Measurements from ENCODE around the gene SNTG2. TPM values are rescaled to one million over a fixed set of nuclear protein-coding genes. Genes with fewer than 3 reads are reported as not detected.

The SNTG2 gene
- total and polyA plus RNA-seq, 2 donors (not counting 3 experiments of a cell fraction or from before 2014, with no cell fraction given) = not detected

GRCh38 chr2:1071650-1072049 lies 121.0 kb downstream of the SNTG2 start:
- BruUV-seq (replicated peaks) = no TSS peak
- H3K9me3 ChIP-seq (replicated peaks; ENCODE audit: control insufficient read depth, insufficient read depth, low read length) = peaks cover 8% of the 10 kb centered on the region
- no peaks in the 10 kb centered on the region for H4K20me1 ChIP-seq (replicated peaks; ENCODE audit: control insufficient read depth, extremely low read depth, insufficient read depth, low read length)
- DNase-seq (ENCODE audit: low read depth, low spot score) (no peak), FAIRE-seq (no peak)
- POLR2A ChIA-PET = no interaction called here
- H3K9ac ChIP-seq (replicated peaks; ENCODE audit: extremely low read depth, insufficient read depth, low read length) = no peak overlapping the region
- no peak overlapping the region for H3K4me2 ChIP-seq (ENCODE audit: insufficient read depth, low read length)
- no peak overlapping the region for H2AFZ ChIP-seq (ENCODE audit: low read depth, low read length)
- dilution Hi-C loops (cut with MboI; ENCODE audit: extremely low pct_ligation_motif_present, low sequenced_read_pairs) = no loop called here
- intact Hi-C loops (cut with micrococcal nuclease) = no loop called here
- H3K27me3 ChIP-seq (ENCODE audit: control insufficient read depth in 2 of 2, insufficient read depth in 2 of 2, low read length in 2 of 2) = no peaks in the 10 kb centered on the region
- H3K4me3 ChIP-seq (replicated peaks in 1 of 3; ENCODE audit: insufficient read depth in 1 of 3, low read depth in 1 of 3, low read length in 3 of 3) = no peak overlapping the region
- H3K27ac ChIP-seq (ENCODE audit: insufficient read depth, low read depth, low read length) = no peak overlapping the region
- no peaks in the 10 kb centered on the region for H3K4me1 ChIP-seq (ENCODE audit: control insufficient read depth, extremely low read depth, insufficient read depth, low read length)
- no peaks in the 10 kb centered on the region for H3K79me2 ChIP-seq (ENCODE audit: control insufficient read depth, insufficient read depth, low read length)
- H3K36me3 ChIP-seq (ENCODE audit: control insufficient read depth in 2 of 2, extremely low read depth in 1 of 2, insufficient read depth in 2 of 2, low read length in 2 of 2) = no peaks in the 10 kb centered on the region
- H3K9me1 ChIP-seq (replicated peaks; ENCODE audit: control insufficient read depth, extremely low read depth, insufficient read depth, low read length) = no peaks in the 10 kb centered on the region
- CTCF ChIA-PET = interaction anchor here (0.7 kb wide), 1 partner anchor 12 kb away, joined by 5 read pairs; no protein-coding TSS in a partner anchor
- TF ChIP-seq POLR2A (IDR thresholded peaks at IDR 0.05; ENCODE audit: low read depth, low read length) = no peak
- TF ChIP-seq MYC (IDR thresholded peaks at IDR 0.05; ENCODE audit: low read depth, low read length) = no peak
- no peak for TF ChIP-seq GATA2 (IDR thresholded peaks at IDR 0.05; ENCODE audit: insufficient read depth, insufficient read length, low read depth, low read length)
- TF ChIP-seq JUN (IDR thresholded peaks at IDR 0.05; ENCODE audit: borderline replicate concordance, insufficient read depth, insufficient read length, low read depth) = no peak
- no peak for TF ChIP-seq EZH2 (IDR thresholded peaks at IDR 0.05; ENCODE audit: borderline replicate concordance, low read depth, low read length, severe bottlenecking)
- no peak for TF ChIP-seq POLR2AphosphoS5 (IDR thresholded peaks at IDR 0.05; ENCODE audit: insufficient read depth, low read depth, low read length)
- TF ChIP-seq MAX (IDR thresholded peaks at IDR 0.05; ENCODE audit: insufficient read depth, insufficient read length) = no peak
- TF ChIP-seq FOS (IDR thresholded peaks at IDR 0.05; ENCODE audit: borderline replicate concordance, insufficient read depth, low read length) = no peak
- TF ChIP-seq CTCF (IDR thresholded peaks at IDR 0.05; ENCODE audit: extremely low read depth in 1 of 2, insufficient read depth in 1 of 2, low read depth in 1 of 2, low read length in 2 of 2) = no peak
